Mesothelial cell of epicardium (in vitro differentiated cells): ENCODE results near the gene POLG2. TPM values are rescaled to one million over a fixed set of nuclear protein-coding genes. Genes with fewer than 3 reads are reported as not detected.
"Not testable (repeated sequence)": the region's sequence is repeated elsewhere in the genome, so short reads cannot be mapped to it uniquely, and the experiment has no call there.

Experiments
- DNase-seq, 2 experiments: peaks; one replicate each; pipeline ENCODE4 v3.0.0; 2021; ENCODE audit warnings: low spot score in 2 of 2; ENCODE audit not compliant: unreplicated experiment in 2 of 2
- H3K27ac Mint-ChIP-seq: 2 replicates; pipeline ENCODE4 v1.8.0; 2021; ENCODE audit warnings: mixed read lengths
- H3K27me3 Mint-ChIP-seq: 2 replicates; pipeline ENCODE4 v1.8.0; 2021; ENCODE audit warnings: low read depth, mixed read lengths
- H3K36me3 Mint-ChIP-seq: 2 replicates; pipeline ENCODE4 v1.8.0; 2021; ENCODE audit warnings: mixed read lengths
- H3K4me1 Mint-ChIP-seq: 2 replicates; pipeline ENCODE4 v1.8.0; 2021; ENCODE audit warnings: mixed read lengths
- H3K4me3 Mint-ChIP-seq: 2 replicates; pipeline ENCODE4 v1.8.0; 2021; ENCODE audit warnings: mild to moderate bottlenecking, moderate library complexity, mixed read lengths
- H3K9me3 Mint-ChIP-seq: 2 replicates; pipeline ENCODE4 v1.8.0; 2021; ENCODE audit warnings: mixed read lengths
- CTCF ChIP-seq: fragments of 200-600 bp; sonication (generic); IDR thresholded peaks from one replicate; pipeline ENCODE4 v1.5.0; 2021; ENCODE audit warnings: antibody characterized with exemption; ENCODE audit not compliant: unreplicated experiment
- total RNA-seq: library from RNA; stranded (reverse); gene quantifications from 3 replicates; pipeline ENCODE4 v1.2.1, GENCODE V29; 2021

The POLG2 gene
- total RNA-seq, 1 donor from 2014 or later: 32.2 TPM

- TF ChIP-seq CTCF: no peak
- DNase-seq: no peak
- Mint-ChIP-seq H3K36me3 (peaks cover 36% of the 10 kb centered on the region), H3K4me3 (peak overlapping the region; percentile 96), H3K4me1 (peaks cover 40% of the 10 kb centered on the region), H3K9me3 (no peaks in the 10 kb centered on the region), H3K27me3 (no peaks in the 10 kb centered on the region), H3K27ac (peak overlapping the region; percentile 98)
Observed at GRCh38 chr17:64497565-64498035, 746 bp upstream of the POLG2 start.

DNA sequence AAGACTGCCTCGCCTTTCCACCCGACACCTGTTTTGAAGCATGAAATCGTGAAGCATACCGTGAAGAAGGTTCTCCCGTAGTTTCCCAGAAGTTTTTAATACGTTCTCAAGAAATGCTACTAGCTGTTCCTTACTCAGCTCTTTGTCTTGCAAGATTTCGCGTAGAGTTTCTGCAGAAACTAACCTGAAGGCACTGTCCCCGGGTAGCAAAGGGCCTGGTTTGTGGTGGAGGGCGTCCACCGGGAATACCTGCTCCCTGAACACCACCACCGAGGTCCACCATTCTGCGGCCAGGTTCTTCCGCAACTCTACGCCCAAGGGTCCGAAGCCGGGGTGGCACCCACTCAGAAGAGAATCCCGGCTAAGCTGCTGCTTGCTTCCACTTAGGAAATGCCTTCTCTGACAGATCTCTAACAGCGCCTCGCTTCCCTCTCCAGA is 487 bp downstream of the POLG2 start:
- no peak for TF ChIP-seq CTCF
- Mint-ChIP-seq H3K4me1 (peaks cover 36% of the 10 kb centered on the region), H3K4me3 (peak overlapping the region; percentile 96), H3K27me3 (no peaks in the 10 kb centered on the region), H3K36me3 (peaks cover 33% of the 10 kb centered on the region), H3K27ac (peak overlapping the region; percentile 98), H3K9me3 (no peaks in the 10 kb centered on the region)
- peak in 1 of 2 experiments; percentile 19 for DNase-seq

GRCh38 chr17:64495300-64495699 is 1.6 kb downstream of the POLG2 start:
- not testable (repeated sequence) for H3K9me3 Mint-ChIP-seq, H3K4me3 Mint-ChIP-seq, H3K27ac Mint-ChIP-seq, H3K27me3 Mint-ChIP-seq, DNase-seq
- H3K4me1 Mint-ChIP-seq: peaks cover 36% of the 10 kb centered on the region
- H3K36me3 Mint-ChIP-seq: peaks cover 31% of the 10 kb centered on the region

- Mint-ChIP-seq H3K27ac (no peak overlapping the region), H3K4me3 (no peak overlapping the region), H3K27me3 (no peaks in the 10 kb centered on the region), H3K36me3 (peaks cover 27% of the 10 kb centered on the region), H3K9me3 (no peaks in the 10 kb centered on the region), H3K4me1 (peaks cover 33% of the 10 kb centered on the region)
- TF ChIP-seq CTCF: no peak
- DNase-seq: no peak
Observed at GRCh38 chr17:64494121-64494520, 2.7 kb downstream of the POLG2 start.

DNA sequence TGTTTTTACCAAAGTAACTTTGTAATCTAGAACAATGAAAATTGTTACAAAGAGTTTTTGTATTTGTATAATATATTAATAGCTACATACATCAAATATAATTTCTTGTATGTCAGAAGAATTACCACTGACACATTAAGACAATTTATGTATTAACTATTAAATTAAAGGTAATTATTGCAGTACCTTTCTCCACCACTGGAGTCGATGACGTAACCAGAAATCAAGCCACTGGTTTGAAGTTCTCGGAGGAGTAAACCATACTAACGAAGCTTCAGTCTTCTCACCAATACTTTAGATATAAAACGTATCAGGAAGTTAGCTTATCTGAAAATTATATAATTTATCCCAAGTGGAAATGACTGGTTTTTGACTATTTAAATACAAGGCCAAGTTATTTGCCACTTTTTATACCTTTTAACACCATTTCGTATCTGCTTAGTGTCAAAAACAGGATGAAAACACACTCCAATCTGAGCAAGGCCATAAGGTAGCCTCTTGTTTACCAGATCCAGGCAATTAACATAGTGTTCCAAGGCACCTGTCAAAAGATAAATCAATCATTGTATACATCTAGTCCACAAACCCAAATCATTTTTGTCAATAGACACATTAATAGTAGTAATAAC is 4.3 kb downstream of the POLG2 start:
- TF ChIP-seq CTCF: peak; percentile 79
- Mint-ChIP-seq H3K27ac (no peak overlapping the region), H3K4me3 (no peak overlapping the region), H3K4me1 (peaks cover 31% of the 10 kb centered on the region), H3K9me3 (no peaks in the 10 kb centered on the region), H3K36me3 (peaks cover 34% of the 10 kb centered on the region), H3K27me3 (no peaks in the 10 kb centered on the region)
- no peak for DNase-seq

GRCh38 chr17:64491994-64492393 is 4.9 kb downstream of the POLG2 start:
- DNase-seq: no peak
- Mint-ChIP-seq H3K27me3 (no peaks in the 10 kb centered on the region), H3K4me1 (peaks cover 26% of the 10 kb centered on the region), H3K9me3 (no peaks in the 10 kb centered on the region), H3K4me3 (no peak overlapping the region), H3K27ac (no peak overlapping the region), H3K36me3 (peaks cover 34% of the 10 kb centered on the region)
- TF ChIP-seq CTCF: no peak
